ENCODE measurements around the gene IL22RA2.

DNA sequence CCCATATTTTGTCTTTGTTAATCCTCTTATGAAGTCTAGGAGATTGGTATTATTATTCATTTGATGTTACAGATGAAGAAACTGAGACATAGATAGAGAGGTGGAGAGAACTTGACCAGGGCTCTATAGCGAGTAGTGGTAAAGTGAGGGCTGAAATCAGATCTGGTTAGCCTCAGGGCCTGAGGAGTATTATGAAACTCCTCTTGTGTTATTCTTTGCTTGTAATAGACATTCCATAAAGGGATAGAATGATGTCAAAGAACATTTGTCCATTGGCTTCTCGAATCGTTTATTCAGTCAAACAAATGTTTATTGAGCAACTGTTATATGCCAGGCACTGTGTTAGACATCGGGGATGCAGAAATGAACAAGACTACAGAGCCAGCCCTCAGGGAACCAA lies at the start of gene IL22RA2:
- TF ChIP-seq CTCF (IDR thresholded peaks at IDR 0.05; ENCODE audit: insufficient read depth, low read depth, low read length) (no peak), EZH2 (IDR thresholded peaks at IDR 0.05; ENCODE audit: insufficient read depth, low read length) (no peak)

Measured in astrocyte (in vitro differentiated cells and primary cell).